Central memory CD4-positive, alpha-beta T cell (primary cell): Measurements from ENCODE around the gene LOXL1.
"Not testable (repeated sequence)": the region's sequence is repeated elsewhere in the genome, so short reads cannot be mapped to it uniquely, and the experiment has no call there.

Experiments
- DNase-seq: peaks from one replicate; pipeline ENCODE4 v3.0.0; 2022

LOXL1 gene

DNA sequence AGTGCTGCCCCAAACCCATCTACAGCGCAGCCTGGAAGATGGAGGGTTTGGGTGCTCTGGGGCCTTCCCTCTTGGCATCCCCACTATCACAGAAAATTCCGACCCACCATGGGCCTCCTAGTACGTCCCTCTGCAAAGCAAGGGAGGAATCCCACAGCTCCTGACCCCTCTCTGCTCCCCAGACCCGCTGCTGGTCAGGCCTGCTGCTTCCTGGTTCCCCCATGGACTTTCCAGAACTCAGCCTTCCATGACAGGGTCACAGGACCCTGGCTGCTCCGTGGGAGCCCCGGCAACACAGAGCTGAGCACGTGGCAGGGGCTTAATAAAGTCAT lies 3.1 kb upstream of the LOXL1 start:
- DNase-seq = no peak

DNA sequence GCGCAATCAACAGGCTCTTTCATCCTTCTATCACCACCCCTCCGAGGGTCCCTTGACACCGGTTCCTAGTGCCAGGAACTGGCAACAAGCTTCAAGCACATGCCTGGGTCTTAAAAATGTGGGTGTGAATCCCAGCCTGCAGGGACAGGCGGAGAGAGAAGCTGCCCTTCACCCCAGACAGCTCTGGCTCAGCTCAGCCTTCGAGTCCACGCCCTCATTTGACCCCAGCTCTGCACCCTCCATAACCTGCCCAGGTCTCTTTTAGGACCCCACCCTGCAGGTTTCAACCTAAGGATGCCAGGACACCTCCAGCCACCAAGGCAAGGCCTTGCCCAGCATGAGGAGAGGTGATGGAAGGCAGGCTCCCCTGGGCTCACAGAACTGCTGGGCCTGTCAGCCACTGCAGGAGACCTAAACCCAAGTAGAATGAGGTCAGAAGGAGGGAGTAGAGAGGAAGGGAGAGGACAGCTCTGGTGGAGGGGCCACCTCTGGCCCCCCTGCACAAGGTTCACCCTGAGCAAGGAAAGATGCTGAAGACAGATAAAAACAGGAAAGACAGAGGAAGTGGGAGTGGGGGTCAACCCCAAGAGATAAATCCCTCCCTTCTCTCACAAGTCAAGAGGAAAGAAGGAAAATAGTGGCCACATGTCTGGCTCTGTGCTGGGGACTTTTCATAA lies 2.6 kb upstream of the LOXL1 start:
- DNase-seq = no peak

DNA sequence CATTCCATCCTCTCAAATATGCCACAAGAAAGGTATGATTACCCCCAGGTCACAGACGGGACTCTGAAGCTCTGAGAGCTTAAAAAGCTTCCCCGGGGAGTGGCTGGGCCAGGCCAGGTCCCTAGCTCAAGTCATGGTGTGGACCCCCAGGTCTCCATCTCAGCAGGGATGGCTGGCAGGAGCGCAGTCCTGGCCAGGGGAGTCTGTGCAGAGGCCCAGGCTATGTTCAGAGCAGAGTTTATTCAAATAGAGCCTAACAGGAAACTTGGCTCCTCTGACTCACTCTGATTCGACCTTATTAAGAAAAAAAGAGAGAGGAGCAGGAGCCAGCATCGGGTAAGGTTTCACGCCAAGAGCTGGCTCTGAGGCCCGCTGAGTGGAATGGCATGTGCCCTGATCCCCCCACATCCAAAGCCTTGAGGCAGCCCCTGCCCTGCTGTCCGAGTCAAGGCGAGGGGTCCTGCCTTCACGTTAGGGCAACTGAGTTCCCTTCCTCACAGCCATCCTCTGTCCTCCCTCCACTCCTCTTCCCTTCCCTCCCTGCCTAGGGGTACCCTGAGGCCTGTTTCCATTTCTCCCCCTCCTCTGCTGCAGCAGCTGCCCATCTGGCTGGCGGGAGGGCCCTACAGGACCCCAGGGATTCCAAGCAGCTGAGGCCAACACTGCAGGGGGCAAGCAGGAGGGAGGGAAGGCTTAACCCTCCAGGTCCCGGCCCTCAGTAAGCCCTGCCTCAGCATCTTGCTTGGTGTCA lies 1.9 kb upstream of the LOXL1 start:
- no peak for DNase-seq

DNA sequence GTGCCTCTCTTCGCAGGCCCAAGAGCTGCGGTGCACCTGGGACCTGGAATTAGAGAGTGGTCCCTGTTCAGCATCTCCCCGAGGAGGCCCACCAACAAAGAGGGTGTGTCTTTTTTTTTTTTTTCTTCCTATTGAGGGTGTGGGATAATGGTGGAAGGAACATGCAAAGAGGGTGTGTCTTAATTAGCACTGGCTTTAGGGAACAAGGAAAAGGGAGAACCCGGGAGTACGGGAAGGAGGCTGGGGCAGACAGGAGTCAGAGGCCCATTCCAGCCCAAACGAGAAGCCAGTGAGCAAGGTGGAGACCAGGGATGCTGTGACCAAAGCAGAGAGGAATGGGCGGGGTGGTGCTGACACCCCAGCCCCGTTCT lies 429 bp upstream of the LOXL1 start:
- no peak for DNase-seq

DNA sequence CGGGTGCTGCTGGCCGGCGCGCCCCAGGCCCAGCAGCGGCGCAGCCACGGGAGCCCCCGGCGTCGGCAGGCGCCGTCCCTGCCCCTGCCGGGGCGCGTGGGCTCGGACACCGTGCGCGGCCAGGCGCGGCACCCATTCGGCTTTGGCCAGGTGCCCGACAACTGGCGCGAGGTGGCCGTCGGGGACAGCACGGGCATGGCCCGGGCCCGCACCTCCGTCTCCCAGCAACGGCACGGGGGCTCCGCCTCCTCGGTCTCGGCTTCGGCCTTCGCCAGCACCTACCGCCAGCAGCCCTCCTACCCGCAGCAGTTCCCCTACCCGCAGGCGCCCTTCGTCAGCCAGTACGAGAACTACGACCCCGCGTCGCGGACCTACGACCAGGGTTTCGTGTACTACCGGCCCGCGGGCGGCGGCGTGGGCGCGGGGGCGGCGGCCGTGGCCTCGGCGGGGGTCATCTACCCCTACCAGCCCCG lies 777 bp downstream of the LOXL1 start:
- peak; percentile 39 for DNase-seq

DNA sequence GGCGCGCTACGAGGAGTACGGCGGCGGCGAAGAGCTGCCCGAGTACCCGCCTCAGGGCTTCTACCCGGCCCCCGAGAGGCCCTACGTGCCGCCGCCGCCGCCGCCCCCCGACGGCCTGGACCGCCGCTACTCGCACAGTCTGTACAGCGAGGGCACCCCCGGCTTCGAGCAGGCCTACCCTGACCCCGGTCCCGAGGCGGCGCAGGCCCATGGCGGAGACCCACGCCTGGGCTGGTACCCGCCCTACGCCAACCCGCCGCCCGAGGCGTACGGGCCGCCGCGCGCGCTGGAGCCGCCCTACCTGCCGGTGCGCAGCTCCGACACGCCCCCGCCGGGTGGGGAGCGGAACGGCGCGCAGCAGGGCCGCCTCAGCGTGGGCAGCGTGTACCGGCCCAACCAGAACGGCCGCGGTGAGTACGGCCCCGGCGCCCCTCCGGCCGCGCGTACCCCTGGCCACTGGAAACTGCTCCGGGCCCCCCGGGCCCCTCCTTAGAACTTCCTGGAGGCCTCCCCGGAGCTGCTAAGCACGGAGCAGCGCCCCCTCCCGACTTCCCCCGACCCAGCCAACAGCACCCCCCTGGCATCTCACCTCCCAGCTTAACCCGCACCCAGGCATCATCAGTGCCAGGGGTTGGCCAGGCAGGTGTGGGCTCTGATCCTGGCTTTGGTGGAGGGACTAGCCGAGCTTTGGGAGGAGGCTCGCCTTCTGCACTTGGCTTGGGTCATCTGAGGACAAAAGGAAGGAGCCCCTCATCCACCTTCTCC lies 1.4 kb downstream of the LOXL1 start:
- peak; percentile 78 for DNase-seq

- no peak for DNase-seq
Observed at GRCh38 chr15:73928241-73928579, 1.9 kb downstream of the LOXL1 start.

GRCh38 chr15:73928971-73929627 lies 2.8 kb downstream of the LOXL1 start:
- no peak for DNase-seq

DNA sequence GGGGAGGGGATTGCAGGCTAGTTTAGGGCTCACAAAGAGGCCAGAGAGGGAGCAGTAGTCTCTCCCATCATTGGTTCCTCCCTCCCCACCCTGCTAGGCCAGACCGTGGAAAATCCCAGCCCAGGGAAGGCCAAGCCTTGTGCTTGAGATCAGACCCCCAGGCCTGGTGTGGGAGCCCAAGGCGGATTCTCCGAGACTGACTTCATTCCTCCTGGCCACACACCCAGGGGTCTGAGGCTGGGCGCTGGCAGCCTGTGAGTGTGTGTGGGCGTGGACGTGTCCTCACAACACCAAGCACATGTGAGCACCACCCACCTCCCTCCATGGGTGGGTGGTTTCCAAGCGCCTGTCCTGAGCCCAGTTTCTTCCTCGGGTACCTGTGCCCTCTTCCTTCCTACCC lies 4.1 kb downstream of the LOXL1 start:
- DNase-seq = no peak

DNA sequence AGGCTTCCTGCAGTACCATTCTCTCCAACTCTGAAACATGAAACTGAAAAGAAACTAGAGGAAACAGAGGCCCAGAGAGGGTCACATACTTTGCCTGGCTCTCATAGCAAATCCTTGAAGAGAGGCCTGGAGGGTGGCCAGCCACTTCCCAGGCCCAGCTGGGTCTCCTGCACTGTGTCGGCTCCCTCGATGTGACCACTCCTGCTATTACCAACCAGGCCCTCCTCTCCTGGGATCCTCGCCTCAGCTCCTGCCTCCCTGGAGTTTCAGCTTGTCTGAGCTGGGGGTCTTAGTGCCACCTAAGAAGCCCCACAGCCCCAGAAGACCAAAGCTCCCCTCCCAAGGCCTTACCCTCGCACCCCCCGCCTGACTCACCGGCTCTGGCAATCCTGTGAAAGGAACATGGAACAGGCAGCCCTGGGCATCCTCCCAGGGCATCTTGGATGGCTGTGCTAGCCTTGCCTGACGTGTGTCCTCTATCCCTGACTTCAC lies 4.6 kb downstream of the LOXL1 start:
- DNase-seq = no peak

DNA sequence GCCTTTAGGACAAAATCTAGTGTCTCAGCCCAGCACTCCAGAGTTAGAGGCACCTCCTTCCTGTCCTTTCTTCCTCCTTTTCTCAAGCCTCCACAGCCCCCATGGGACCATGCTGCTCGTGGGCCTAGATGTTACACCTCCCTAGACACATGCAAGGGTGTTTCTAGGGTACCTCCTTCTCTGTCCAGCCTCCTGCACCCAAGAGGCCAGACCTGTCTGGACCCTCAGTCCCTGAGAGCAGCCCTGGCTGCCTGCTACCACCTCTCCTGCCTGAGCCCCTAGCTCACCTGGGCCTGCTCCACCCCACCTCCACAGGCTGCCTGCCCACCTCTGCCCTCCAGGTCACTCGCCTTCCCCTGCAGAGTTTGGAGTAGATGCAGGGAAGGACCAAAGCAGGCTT lies 5.2 kb downstream of the LOXL1 start:
- DNase-seq = no peak

DNA sequence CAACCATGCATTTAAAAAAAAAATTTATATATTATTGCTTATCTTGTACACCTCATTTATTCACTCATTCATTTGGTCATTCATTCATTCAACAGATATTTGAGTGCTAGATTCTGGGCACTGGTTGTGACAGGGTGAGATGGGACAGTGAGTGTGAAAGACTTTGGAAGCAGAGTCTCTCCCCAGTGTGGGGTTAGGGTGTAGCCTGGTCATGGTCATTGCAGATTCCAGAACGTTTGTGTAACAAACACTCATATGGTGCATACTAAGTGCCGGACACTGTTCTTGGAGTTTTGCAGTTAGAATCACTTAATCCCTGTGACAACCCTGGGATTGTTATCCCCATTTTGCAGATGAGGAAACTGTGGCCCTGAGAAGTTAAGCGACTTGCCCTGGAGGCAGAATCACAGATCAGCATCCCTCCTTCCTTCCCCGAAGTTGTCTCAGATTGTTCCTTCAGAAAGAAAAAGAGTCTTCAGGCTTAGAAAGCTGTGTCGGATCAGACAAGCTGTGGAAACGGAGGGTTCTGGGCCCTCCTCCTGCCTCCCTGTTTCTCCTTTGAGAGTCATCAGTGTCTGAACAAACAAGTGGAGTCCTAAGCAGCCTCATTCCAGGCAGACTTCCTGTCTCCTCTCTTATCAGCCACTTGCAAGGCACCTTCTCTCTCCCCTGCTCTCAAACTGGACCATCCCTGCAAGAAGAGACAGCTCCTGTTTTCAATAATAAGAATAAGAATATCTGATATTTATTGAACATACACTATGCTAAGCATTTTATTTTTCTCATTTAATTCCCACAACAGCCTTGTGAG lies 6.3 kb downstream of the LOXL1 start:
- no peak for DNase-seq

- DNase-seq = no peak
Observed at GRCh38 chr15:73934281-73934680, 8.0 kb downstream of the LOXL1 start.

DNA sequence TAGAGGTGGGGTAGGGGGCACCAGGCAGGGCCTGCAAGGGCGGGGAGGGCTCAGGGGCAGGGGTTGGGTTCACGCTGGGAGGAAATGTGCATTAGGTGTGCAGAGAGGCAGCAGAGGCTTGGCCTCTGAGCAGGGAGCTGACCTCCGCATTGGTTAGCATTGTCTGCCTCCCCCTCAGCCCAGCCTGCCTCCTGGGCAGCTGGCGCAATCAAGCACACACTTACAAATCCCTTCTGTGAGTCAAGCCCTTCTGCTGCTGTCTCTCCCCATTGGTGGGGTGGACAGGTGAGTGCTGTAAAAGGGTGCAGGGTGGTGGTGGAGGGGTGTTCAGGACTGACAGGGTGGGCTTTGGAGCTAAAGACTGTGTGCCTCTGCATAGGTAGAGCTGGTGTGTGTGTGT lies 9.3 kb downstream of the LOXL1 start:
- DNase-seq = no peak

DNA sequence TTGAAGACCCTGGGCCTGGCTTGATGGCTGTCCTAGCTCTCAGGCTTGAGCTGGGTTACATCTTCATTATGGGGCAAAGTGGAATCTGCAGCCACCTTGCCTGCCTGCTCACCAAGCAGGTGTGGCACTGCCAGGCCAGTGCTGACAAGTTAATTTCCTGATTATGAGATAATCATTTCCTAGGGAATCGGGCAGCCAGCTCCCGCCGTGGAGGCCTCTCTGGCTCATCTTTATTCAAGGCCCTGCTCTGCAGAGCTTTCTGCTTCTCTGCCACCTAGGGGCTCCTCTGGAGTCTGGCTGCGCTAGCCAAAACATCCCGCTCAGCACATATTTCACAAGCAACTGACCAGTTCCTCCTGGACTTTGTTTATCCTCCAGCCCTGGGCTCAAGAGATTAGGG lies 9.9 kb downstream of the LOXL1 start:
- no peak for DNase-seq

DNA sequence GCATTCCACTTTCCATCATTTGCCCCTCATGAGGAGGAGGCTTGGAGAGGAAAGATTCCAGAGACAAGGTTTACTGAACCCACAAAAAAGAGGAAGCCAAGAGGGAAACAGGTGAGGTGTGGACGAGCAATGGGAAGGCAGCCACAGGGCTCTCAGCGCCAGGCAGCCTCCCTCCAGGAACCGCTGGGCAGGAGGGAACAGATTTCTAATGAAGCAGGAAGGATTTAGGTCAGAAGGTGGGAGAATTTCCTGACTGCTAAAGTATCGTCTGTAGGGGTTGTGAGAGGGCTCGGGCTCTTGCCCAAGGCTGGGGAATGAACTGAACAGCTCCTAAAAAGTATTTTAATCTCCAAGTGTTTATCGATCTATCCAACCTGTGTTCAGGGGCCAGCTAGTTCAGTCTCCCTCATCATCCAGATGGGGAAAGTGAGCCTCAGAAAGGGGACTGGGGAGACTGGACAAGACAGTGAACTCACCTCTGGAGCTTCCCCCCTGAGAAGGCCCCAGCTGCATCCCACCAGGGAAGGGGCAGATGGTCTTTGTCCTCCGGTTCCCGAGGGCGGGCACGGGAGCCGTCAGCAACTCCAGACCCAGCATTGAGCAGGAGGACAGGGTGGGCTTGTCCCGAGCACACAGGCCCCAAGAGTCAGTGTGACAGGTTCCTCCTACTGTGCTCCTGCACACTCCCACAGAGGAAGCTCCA lies 10.5 kb downstream of the LOXL1 start:
- no peak for DNase-seq

GRCh38 chr15:73937296-73937695 lies 11.0 kb downstream of the LOXL1 start:
- no peak for DNase-seq

GRCh38 chr15:73937726-73938125 lies 11.5 kb downstream of the LOXL1 start:
- DNase-seq = no peak

DNA sequence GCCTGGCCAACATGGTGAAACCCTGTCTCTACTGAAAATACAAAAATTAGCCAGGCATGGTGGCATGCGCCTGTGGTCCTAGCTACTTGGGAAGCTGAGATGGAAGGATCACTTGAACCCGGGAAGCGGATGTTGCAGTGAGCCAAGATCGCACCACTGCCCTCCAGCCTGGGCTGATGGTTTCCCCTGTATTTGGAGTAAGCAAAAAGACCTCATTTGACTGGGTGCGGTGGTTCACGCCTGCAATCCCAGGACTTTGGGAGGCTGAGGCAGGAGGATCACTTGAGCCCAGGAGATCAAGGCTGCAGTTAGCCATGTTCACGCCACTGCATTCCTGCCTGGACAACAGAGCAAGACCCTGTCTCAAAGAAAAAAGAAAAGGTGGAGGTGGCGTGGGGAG lies 12.3 kb downstream of the LOXL1 start:
- not testable (repeated sequence) for DNase-seq

DNA sequence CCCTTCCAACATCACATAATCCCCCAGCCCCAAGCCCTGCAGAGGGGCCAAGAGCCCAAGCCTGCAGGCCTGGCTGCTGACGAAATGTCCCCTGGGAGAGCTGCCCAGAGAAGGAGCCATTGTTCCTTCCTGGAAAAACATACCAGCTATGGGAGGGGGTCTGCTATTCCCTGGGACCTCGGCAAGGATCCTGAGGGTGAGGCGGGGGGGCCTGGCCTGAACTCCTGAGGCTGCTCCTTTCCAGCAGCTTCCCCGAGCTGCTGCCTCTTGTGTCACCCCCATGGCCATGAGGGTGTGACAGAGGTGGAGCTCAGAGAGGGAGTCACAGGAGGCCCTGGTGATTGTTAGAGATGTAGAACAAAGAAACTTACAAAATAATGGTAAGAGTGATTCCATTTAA lies 12.9 kb downstream of the LOXL1 start:
- DNase-seq = no peak

- no peak for DNase-seq
Observed at GRCh38 chr15:73940061-73940981, 14.1 kb downstream of the LOXL1 start.
